Measurements from ENCODE around the gene KAT6B. TPM values are rescaled to one million over a fixed set of nuclear protein-coding genes. Genes with fewer than 3 reads are reported as not detected.
A peak's percentile ranks its signal among the peaks of the same experiment; 100 is the strongest.

Gene KAT6B
- total and polyA plus RNA-seq, 10 of the 15 experiments (the other 5 are each of a cell fraction or from before 2014, with no cell fraction given), result 2.7 to 22.6 (median 15.7) TPM

GRCh38 chr10:74982634-74982982 is 156.2 kb downstream of the KAT6B start (continued):
- no peak for TF ChIP-seq CEBPZ (IDR thresholded peaks at IDR 0.05; ENCODE audit: low read depth, low read length)
- no peak for TF ChIP-seq ZNF384 (IDR thresholded peaks at IDR 0.05; ENCODE audit: borderline replicate concordance, low read depth, low read length)
- no peak for TF ChIP-seq LARP7 (IDR thresholded peaks at IDR 0.05)
- TF ChIP-seq GATAD2B (conservative IDR thresholded peaks at IDR 0.05; ENCODE audit: low read depth), result 0 out of 2 replicates have a peak, but pooled peaks have one; percentile 28
- TF ChIP-seq IKZF2 (IDR thresholded peaks at IDR 0.05), result peak; percentile 56 to 75

- H3K4me1 ChIP-seq (ENCODE audit: control insufficient read depth, insufficient read depth, low read length), result peaks cover 22% of the 10 kb centered on the region
- POLR2A ChIA-PET, result interaction anchor here (1.0 to 2.0 kb wide), 7 partner anchors 11 to 151 kb away, joined by 3 to 8 read pairs (median 4); no protein-coding TSS in a partner anchor
- no peaks in the 10 kb centered on the region; the same call in 2 of the 3 replicates for H3K9me3 ChIP-seq (replicated peaks; ENCODE audit: control insufficient read depth, insufficient read depth, low read length)
- RAD21 ChIA-PET (ENCODE audit: unreplicated experiment), result interaction anchor here (0.7 to 3.6 kb wide), 13 partner anchors 11 to 397 kb away, joined by 3 to 19 read pairs (median 4); no protein-coding TSS in a partner anchor
- H2AFZ ChIP-seq (ENCODE audit: control insufficient read depth, low read depth, low read length), result no peak overlapping the region
- no peaks in the 10 kb centered on the region for H4K20me1 ChIP-seq (ENCODE audit: control insufficient read depth, insufficient read depth)
- H3K9ac ChIP-seq (ENCODE audit: control insufficient read depth, insufficient read depth, low read length), result no peak overlapping the region; the same call in 1 of the 2 replicates
- 47% methylated on average over 2 of the region's 2 CpGs for WGBS (ENCODE audit: insufficient coverage, insufficient replicate concordance, low lambda C conversion rate, missing lambda C conversion rate)
- no peak overlapping the region for H3K4me3 ChIP-seq
- no TSS peak for BruUV-seq (replicated peaks)
- FAIRE-seq, result no peak
- CTCF ChIA-PET, result interaction anchor here (0.6 to 4.4 kb wide), 9 partner anchors 8 to 245 kb away, joined by 3 to 24 read pairs (median 4); no protein-coding TSS in a partner anchor
- peak; percentile 21; the same call in 1 of the 3 replicates for ATAC-seq
- in situ Hi-C loops (cut with MboI) (no loop called here), intact Hi-C loops (cut with micrococcal nuclease; ENCODE audit: unreplicated experiment) (no loop called here)
- peaks cover 2 to 13% of the 10 kb centered on the region in 2 experiments; a peak in 3 of 4 replicates for H3K36me3 ChIP-seq (ENCODE audit: control insufficient read depth in 2 of 2, insufficient read depth in 2 of 2, low read length in 1 of 2)
- SMC1A ChIA-PET (ENCODE audit: uncharacterized antibody, unreplicated experiment), result interaction anchor here (0.6 to 22.3 kb wide), 14 partner anchors 7 to 805 kb away, joined by 3 to 553 read pairs (median 9); no protein-coding TSS in a partner anchor
- DNase-seq (ENCODE audit: low read depth, low spot score), result no peak
- H3K79me2 ChIP-seq (ENCODE audit: control insufficient read depth, insufficient read depth, low read length), result no peaks in the 10 kb centered on the region
- H3K27me3 ChIP-seq (replicated peaks in 1 of 2; ENCODE audit: control insufficient read depth in 2 of 2, insufficient read depth in 2 of 2, low read length in 1 of 2), result no peaks in the 10 kb centered on the region
- H3K4me2 ChIP-seq (ENCODE audit: control insufficient read depth, insufficient read depth), result peak overlapping the region; percentile 56; the same call in 1 of the 2 replicates
- H3K27ac ChIP-seq (ENCODE audit: control insufficient read depth, insufficient read depth), result peak overlapping the region; percentile 66
- TF ChIP-seq CHD4 (IDR thresholded peaks at IDR 0.05) (no peak), SREBF1 (IDR thresholded peaks at IDR 0.05; ENCODE audit: low read length) (no peak), SMAD1 (IDR thresholded peaks at IDR 0.05; ENCODE audit: low read depth, partially characterized antibody) (no peak), SUZ12 (IDR thresholded peaks at IDR 0.05; ENCODE audit: unreplicated experiment) (no peak), PBX3 (IDR thresholded peaks at IDR 0.05; ENCODE audit: insufficient replicate concordance, low read depth, low read length) (no peak), MEF2B (IDR thresholded peaks at IDR 0.05; ENCODE audit: partially characterized antibody, poor library complexity, severe bottlenecking) (no peak), RFX5 (IDR thresholded peaks at IDR 0.05; ENCODE audit: low read depth, low read length) (no peak), RUNX3 (IDR thresholded peaks at IDR 0.05; ENCODE audit: low read length) (no peak), USF2 (IDR thresholded peaks at IDR 0.05; ENCODE audit: borderline replicate concordance, low read depth, low read length) (no peak), NFXL1 (IDR thresholded peaks at IDR 0.05; ENCODE audit: borderline replicate concordance) (no peak)
Observed at GRCh38 chr10:74983383-74983782, 157.0 kb downstream of the KAT6B start.
